Urinary bladder (tissue), 4 donors: Measurements from ENCODE around the gene PPP2R1A. TPM values are rescaled to one million over a fixed set of nuclear protein-coding genes. Genes with fewer than 3 reads are reported as not detected.
A peak's percentile ranks its signal among the peaks of the same experiment; 100 is the strongest.
"Not testable (repeated sequence)": the region's sequence is repeated elsewhere in the genome, so short reads cannot be mapped to it uniquely, and the experiment has no call there.

Source experiments
- DNase-seq: peaks from one replicate; pipeline ENCODE4 v3.0.0-alpha.2; 2015; ENCODE audit errors: extremely low spot score
- H3K27ac ChIP-seq: one replicate; pipeline ENCODE4 v1.5.1; 2013; ENCODE audit warnings: low read depth, mild to moderate bottlenecking, moderate library complexity
- H3K36me3 ChIP-seq: one replicate; pipeline ENCODE4 v1.6.1; 2013; ENCODE audit warnings: mild to moderate bottlenecking, moderate library complexity; ENCODE audit not compliant: insufficient read depth
- H3K4me1 ChIP-seq: one replicate; pipeline ENCODE4 v1.6.1; 2013; ENCODE audit warnings: mild to moderate bottlenecking, moderate library complexity; ENCODE audit not compliant: insufficient read depth
- H3K4me3 ChIP-seq: one replicate; pipeline ENCODE4 v1.5.1; 2013; ENCODE audit warnings: low read depth, low read length
- WGBS: extraction: QIAGEN DNeasy Blood & Tissue Kit; methylation state at CpG from one replicate; pipeline ENCODE4 v1.1.7; 2013; 5-methylcytosine and 5-hydroxymethylcytosine counted together
- polyA plus RNA-seq: library from polyadenylated mRNA; stranded (reverse); fragments of 200-250 nt; gene quantifications from one replicate; pipeline ENCODE4 v1.2.3, GENCODE V29; 2013
- total RNA-seq: library from RNA; depleted of rRNA; stranded (reverse); fragments of >200 nt; gene quantifications from one replicate; pipeline ENCODE4 v1.2.3, GENCODE V29; 2014
- donor health status: healthy with polysubstance abuse.
- donor health status: healthy.

Gene PPP2R1A
- total and polyA plus RNA-seq, 2 donors = 93.6 to 182 TPM

DNA sequence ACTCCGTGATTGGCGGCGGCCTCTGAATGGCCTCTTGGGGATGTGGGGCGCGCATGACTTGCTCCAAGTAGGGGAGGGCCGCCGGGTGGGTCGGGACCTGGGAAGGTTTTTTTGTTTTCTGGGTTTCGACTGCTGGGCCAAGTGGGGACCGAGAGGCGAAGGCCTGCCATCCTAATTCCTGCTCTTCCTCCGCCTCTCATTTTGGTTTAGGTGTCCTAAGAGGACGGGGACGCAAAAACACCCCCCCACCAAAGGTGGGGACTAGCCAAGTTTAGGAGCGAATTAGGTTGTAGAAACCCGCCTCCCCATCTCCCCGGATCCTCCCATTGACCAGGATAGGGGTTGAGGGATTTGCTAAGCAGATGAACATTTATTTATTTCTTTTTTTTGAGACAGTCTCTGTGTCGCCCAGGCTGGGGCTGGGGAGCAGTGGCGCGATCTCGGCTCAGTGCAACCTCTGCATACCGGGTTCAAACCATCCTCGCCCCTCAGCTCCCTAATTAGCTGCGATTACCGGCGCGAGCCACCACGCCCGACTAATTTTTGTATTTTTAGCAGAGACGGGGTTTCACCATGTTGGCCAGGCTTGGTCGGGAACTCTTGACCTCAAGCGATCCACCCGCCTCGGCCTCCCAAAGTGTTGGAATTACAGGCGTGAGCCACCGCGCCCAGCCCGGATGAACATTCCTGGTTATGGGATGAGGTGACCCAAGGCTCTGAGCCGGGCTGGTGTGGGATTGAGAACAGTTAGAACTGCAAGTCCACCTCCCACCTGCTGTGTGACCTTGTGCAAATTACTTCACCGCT lies 838 bp downstream of the PPP2R1A start:
- 4% methylated on average over 40 of the region's 40 CpGs for WGBS
- peak overlapping the region; percentile 84 for H3K4me3 ChIP-seq
- no peak for DNase-seq
- H3K4me1 ChIP-seq = no peaks in the 10 kb centered on the region
- H3K36me3 ChIP-seq = no peaks in the 10 kb centered on the region
- peak overlapping the region; percentile 98 for H3K27ac ChIP-seq

DNA sequence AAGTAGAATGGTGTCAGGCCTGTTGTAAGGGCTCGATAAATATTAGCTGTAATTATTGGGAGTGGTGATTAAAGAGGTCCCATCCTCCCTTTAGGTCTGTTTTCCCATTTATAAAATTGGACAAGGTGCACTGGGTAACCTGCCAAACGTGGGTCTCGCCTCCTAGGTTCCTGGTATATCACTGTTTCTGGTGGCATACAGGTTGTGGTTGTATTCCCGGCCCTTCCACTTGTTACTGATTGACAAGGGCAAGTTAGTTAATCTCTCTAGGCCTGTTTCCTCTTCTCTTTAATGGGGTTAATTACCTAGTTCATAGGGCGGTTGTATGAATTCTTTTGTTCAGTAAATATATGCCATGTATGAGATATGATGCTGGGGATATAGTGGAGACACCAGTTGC lies 1.5 kb downstream of the PPP2R1A start:
- DNase-seq = no peak
- Histone ChIP-seq H3K4me1 (no peaks in the 10 kb centered on the region), H3K36me3 (no peaks in the 10 kb centered on the region), H3K4me3 (no peak overlapping the region), H3K27ac (no peak overlapping the region)
- WGBS = 63% methylated on average over 5 of the region's 5 CpGs

GRCh38 chr19:52191951-52192350 lies 2.1 kb downstream of the PPP2R1A start:
- DNase-seq = no peak
- H3K36me3 ChIP-seq = no peaks in the 10 kb centered on the region
- H3K27ac ChIP-seq = no peak overlapping the region
- WGBS = 40% methylated on average over 2 of the region's 2 CpGs
- no peaks in the 10 kb centered on the region for H3K4me1 ChIP-seq
- H3K4me3 ChIP-seq = no peak overlapping the region

- WGBS = 78% methylated on average over 5 of the region's 5 CpGs
- DNase-seq = no peak
- H3K4me1 ChIP-seq = no peaks in the 10 kb centered on the region
- no peaks in the 10 kb centered on the region for H3K36me3 ChIP-seq
- no peak overlapping the region for H3K4me3 ChIP-seq
- no peak overlapping the region for H3K27ac ChIP-seq
Observed at GRCh38 chr19:52196256-52196967, 6.6 kb downstream of the PPP2R1A start.

DNA sequence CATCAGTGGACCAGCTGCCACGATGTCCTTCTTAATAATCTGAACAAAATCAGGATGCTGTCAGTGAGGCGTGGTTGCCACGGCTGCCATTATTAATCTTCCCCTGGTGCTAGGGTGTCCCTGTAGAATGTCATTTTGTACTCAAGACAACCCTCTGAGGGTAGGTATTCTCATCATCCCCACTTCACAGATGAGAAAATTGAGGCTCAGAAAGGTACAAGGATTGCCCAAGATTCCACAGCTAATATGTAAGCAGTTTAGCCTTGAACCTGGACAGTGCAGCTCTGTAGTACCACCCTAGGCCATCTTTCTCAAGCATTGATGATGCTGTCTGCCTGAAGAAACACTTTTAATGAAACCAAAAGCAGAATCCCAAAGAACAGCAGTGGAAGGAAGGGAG lies 8.1 kb downstream of the PPP2R1A start:
- H3K36me3 ChIP-seq = no peaks in the 10 kb centered on the region
- WGBS = 80% methylated on average over 3 of the region's 3 CpGs
- no peak overlapping the region for H3K27ac ChIP-seq
- no peak overlapping the region for H3K4me3 ChIP-seq
- no peak for DNase-seq
- no peaks in the 10 kb centered on the region for H3K4me1 ChIP-seq

- no peaks in the 10 kb centered on the region for H3K36me3 ChIP-seq
Observed at GRCh38 chr19:52198678-52199077, 8.8 kb downstream of the PPP2R1A start.

GRCh38 chr19:52200044-52200443 lies 10.2 kb downstream of the PPP2R1A start:
- 59% methylated on average over 7 of the region's 7 CpGs for WGBS
- Histone ChIP-seq H3K36me3 (no peaks in the 10 kb centered on the region), H3K4me1 (no peaks in the 10 kb centered on the region), H3K4me3 (no peak overlapping the region), H3K27ac (no peak overlapping the region)
- no peak for DNase-seq

More at GRCh38 chr19:52198678-52199077, 8.8 kb downstream of the PPP2R1A start:
- 59% methylated on average over 3 of the region's 3 CpGs for WGBS
- Histone ChIP-seq H3K27ac (no peak overlapping the region), H3K4me3 (no peak overlapping the region), H3K4me1 (no peaks in the 10 kb centered on the region)
- no peak for DNase-seq

GRCh38 chr19:52200755-52201391 lies 11.0 kb downstream of the PPP2R1A start:
- H3K36me3 ChIP-seq, DNase-seq, H3K4me3 ChIP-seq, H3K4me1 ChIP-seq, H3K27ac ChIP-seq: not testable (repeated sequence)
- 69% methylated on average over 17 of the region's 17 CpGs for WGBS

DNA sequence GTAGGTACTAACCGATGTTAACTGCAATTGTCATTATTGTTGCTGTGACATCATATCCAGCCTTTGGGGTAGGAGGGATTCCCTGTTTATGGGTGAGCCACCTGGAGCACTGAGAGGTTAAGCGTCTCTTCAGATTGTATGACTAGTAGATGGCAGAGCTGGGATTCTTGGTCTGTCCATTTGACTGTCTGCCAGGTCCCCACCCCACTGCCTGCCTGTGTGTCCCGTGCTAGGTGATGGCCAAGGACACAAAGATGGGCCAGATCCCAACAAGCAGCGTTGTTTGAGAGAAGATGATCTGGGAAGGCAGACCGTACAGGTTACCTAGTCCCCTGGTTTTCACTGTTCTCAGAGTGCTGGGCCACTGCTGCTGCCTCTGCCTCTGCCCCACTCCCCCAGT lies 16.6 kb downstream of the PPP2R1A start:
- Histone ChIP-seq H3K36me3 (peaks cover 11% of the 10 kb centered on the region), H3K27ac (no peak overlapping the region), H3K4me3 (no peak overlapping the region), H3K4me1 (no peaks in the 10 kb centered on the region)
- DNase-seq = no peak
- 78% methylated on average over 5 of the region's 5 CpGs for WGBS

GRCh38 chr19:52211203-52211602 lies 21.4 kb downstream of the PPP2R1A start:
- no peak for DNase-seq
- Histone ChIP-seq H3K27ac (no peak overlapping the region), H3K36me3 (peaks cover 15% of the 10 kb centered on the region), H3K4me1 (no peaks in the 10 kb centered on the region), H3K4me3 (no peak overlapping the region)
- 95% methylated on average over 20 of the region's 20 CpGs for WGBS

DNA sequence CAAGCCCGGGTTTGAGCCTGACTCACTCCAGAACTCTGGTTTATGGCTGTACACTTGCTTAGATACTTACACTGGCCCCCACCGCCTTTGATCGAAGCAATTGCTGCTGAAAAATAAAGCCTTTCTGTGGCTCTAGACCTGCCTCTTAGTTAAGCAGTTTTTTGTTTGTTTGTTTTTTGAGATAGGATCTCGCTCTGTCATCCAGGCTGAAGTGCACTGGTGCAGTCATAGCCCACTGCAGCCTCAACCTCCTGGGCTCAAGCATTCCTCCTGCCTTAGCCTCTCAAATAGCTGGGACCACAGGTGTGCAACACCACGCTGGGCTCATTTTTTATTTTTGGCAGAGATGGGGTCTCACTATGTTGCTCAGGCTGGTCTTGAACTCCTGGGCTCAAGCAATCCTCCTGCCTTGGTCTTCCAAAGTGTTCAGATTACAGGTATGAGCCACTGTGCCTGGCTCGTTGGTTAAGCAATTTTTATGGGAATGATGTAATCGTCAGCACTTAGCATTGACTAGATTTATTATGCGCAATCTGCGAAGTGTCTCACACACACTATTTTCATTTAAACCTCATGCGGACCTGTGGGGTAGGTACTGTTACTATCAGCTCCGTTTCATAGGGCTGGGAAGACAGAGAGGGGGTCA lies 22.2 kb downstream of the PPP2R1A start:
- 83% methylated on average over 11 of the region's 11 CpGs for WGBS
- Histone ChIP-seq H3K4me1 (no peaks in the 10 kb centered on the region), H3K27ac (no peak overlapping the region), H3K36me3 (peaks cover 14% of the 10 kb centered on the region), H3K4me3 (no peak overlapping the region)
- no peak for DNase-seq

GRCh38 chr19:52212572-52213255 lies 22.9 kb downstream of the PPP2R1A start:
- Histone ChIP-seq H3K4me1 (no peaks in the 10 kb centered on the region), H3K36me3 (peaks cover 14% of the 10 kb centered on the region), H3K4me3 (no peak overlapping the region), H3K27ac (no peak overlapping the region)
- 96% methylated on average over 25 of the region's 25 CpGs for WGBS
- DNase-seq = no peak

DNA sequence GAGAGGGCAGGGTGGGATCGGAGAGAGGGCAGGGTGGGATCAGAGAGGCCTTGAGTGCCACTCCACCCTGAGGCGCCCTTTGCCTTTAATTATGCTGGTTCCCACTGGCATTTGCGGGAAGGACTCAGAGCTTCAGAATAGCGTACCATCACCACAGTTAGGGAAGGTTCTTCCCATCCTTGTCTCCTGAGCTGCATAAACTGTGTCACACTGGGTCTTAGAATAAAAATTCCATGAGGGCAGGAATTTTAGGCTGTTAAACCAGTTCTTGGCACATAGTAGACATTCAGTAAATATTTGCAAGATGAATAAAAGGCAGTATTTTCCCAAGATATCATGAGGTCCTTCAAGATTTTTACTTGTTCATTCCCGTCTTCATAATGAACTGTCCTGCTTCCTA lies 24.4 kb downstream of the PPP2R1A start:
- H3K4me1 ChIP-seq = no peaks in the 10 kb centered on the region
- no peak overlapping the region for H3K27ac ChIP-seq
- peaks cover 14% of the 10 kb centered on the region for H3K36me3 ChIP-seq
- H3K4me3 ChIP-seq = no peak overlapping the region
- DNase-seq = no peak
- WGBS = 90% methylated on average over 5 of the region's 5 CpGs
